NB4 (cell line): Measurements from ENCODE around the gene OVOL2.

Experiments
- MAX ChIP-seq: IDR thresholded peaks from 2 replicates; pipeline ENCODE4 v1.6.1; 2011; ENCODE audit warnings: low read depth, low read length
- MYC ChIP-seq: IDR thresholded peaks from 2 replicates; pipeline ENCODE4 v1.6.1; 2011; ENCODE audit warnings: low read depth, low read length
- POLR2A ChIP-seq: IDR thresholded peaks from 2 replicates; pipeline ENCODE4 v1.6.1; 2011; ENCODE audit warnings: mild to moderate bottlenecking; ENCODE audit not compliant: insufficient read length; ENCODE audit errors: extremely low read depth
- TF ChIP-seq, protein P1 (sequence below): IDR thresholded peaks from one replicate; pipeline ENCODE4 v1.5.1; 2012; ENCODE audit warnings: low read depth, low read length

- TF ChIP-seq POLR2A (no peak), MAX (no peak), MYC (no peak)
- TF ChIP-seq, protein P1, sequence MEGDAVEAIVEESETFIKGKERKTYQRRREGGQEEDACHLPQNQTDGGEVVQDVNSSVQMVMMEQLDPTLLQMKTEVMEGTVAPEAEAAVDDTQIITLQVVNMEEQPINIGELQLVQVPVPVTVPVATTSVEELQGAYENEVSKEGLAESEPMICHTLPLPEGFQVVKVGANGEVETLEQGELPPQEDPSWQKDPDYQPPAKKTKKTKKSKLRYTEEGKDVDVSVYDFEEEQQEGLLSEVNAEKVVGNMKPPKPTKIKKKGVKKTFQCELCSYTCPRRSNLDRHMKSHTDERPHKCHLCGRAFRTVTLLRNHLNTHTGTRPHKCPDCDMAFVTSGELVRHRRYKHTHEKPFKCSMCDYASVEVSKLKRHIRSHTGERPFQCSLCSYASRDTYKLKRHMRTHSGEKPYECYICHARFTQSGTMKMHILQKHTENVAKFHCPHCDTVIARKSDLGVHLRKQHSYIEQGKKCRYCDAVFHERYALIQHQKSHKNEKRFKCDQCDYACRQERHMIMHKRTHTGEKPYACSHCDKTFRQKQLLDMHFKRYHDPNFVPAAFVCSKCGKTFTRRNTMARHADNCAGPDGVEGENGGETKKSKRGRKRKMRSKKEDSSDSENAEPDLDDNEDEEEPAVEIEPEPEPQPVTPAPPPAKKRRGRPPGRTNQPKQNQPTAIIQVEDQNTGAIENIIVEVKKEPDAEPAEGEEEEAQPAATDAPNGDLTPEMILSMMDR = no peak
Observed at GRCh38 chr20:18031888-18032509, 25.7 kb downstream of the OVOL2 start.
